Activated CD4-positive, CD25-positive, alpha-beta regulatory T cell (primary cell): Measurements from ENCODE around the gene TMEM245.

Experiments used
- DNase-seq, 4 experiments: peaks; one replicate each; lab custom pipeline; 2025; lab: John Stamatoyannopoulos, UW

The TMEM245 gene

DNA sequence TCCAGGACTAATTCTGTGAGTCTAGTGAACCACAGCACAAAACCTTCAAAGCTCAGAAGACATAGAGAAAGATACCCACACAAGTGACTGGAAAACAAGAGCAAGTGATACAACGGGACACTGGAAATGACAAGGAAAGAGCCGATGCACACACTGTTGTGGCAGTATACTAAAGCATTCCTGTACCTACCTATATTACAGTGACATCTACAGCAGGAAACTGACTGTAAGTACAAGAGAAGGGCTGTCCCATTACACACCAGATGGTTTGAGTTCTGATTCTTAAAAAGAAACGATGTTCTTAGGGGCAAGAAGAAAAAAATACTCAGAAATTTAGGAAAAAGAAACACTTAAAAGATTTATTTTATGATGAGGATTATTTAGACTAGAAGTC is 18.5 kb downstream of the TMEM245 start:
- no peak for DNase-seq

DNA sequence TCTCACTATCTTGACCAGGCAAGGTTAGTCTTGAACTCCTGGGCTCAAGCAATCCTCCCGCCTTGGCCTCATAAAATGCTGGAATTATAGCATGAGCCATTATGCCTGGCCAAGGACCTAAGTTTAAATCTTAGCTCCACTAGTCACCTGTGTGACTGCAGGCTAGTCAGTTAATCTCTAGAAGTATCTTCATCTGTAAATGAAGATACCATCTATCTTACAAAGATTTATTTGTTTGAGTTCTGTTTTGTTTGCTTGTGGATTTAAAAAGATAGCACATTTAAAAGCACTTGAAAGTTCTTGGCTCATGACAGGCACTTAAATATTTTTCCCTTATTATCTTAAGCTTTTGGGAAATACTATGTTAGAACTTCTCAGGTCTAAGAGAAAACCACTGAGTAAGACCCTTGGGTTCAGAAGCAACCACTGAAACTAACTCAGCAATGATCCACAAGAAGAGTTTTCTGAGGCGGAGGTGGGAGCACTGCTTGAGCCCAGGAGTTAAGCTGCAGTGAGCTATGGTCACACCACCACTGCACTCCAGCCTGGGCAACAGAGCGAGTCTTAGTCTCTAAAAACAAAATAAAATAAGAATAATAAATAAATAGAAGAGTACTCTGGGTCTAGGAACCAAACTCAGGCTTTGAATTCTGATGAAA is 19.1 kb downstream of the TMEM245 start:
- DNase-seq: no peak

DNA sequence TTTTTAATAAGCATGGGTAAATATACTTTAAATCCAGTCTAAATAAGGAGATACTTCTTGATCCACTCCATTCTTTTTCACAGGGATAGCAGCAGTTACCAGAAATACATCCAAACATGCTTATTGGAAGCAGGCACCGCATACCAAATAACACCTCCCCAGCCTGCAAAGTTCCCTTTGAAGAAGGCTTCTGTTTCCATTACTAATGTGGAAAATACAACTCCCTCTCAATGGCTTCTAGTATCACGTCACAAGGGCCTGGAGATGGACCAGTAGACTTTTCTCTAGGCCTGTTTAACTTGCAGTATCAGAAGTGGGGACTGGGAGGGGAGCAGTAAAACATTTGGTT is 20.8 kb downstream of the TMEM245 start:
- no peak for DNase-seq

DNA sequence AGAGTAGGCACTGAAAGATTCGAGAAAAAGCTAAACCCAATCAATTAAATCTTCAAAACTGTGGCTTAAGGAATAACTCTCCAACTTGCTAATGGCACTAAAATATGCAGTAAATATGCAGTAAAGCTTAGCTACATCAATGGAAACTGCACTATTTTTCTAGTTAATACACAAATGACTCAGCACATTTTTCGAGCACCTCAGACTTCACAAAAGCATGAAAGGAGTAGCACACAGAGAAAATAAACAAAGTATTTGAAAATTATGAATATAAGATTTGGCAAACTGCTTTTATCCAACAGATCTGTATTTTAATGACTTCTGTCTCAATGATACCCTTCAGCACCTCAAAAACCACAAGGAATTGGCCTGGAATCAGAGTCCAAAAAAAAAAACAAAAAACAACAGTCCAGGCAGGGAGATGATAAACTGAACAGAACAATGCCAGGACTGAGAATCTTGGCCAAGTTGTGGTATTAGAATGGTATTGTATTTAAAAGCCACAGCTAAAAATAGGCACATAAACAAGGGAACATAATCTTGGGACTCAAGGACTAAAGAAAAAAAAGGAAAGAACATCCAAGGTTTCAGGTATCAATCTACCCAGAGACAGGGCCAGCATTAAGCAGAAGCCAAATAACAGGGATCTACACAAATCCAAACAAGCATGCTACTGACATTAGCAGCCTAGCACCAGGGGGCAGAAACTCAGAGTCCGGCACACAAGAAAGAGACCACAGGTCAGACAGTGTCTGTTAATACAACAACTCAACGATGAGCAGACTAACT is 21.4 kb downstream of the TMEM245 start:
- no peak for DNase-seq

DNA sequence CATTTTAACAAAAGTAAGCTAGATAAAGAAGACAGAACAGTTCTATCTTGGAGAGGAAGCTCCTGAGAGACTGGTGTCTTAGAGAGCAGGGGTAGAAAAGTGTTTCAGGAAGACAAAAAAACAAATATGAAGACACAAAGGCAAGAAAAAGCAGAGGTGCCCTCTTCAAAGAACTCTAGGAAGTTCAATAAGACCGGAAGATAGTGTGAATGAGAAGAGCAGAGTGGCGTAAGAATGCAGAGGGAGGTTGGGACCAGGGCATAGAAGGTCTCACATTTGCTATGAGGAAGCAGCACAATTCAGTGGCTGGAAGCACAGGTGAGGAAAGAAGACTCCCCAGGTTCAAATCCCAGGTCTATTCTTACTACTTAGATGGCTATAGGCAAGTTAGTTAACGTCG is 22.6 kb downstream of the TMEM245 start:
- no peak for DNase-seq

DNA sequence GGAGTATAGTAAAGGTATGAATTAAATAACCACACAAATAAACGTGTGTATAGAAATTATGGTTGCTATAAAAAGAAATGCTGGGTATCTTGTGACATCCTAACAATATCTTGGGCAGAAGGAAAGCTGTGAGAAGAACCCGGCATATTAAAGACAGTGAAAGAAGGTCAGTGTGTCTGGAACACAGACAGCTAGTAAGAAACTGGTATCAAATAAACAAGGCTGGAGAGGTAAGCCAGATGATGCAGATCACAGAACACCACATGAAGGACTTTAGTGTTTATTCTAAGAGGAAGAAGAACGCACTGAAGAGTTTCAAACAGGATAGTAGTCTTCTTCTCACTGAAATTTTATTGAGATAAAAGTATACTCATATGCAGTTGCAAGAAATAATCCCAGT is 24.4 kb downstream of the TMEM245 start:
- no peak for DNase-seq

DNA sequence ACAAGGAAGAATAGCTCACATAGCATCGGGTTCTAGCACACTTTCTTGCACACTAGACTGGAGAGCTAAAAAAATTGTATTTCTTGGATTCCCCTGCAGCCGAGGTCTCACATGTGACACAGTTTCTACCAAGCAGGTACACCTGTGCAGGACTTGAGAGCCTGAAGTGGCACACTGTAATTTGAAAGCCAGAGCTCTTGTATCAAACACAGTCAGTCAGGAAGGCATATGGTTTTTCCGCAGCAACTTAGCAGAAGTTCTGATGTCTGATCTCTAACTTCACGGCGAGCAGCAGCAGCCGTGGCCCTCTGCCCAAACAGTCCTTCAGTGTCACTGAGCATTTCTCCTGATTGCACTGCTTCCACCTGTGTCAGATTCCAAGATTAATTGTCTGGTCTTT is 25.5 kb downstream of the TMEM245 start:
- DNase-seq: no peak

DNA sequence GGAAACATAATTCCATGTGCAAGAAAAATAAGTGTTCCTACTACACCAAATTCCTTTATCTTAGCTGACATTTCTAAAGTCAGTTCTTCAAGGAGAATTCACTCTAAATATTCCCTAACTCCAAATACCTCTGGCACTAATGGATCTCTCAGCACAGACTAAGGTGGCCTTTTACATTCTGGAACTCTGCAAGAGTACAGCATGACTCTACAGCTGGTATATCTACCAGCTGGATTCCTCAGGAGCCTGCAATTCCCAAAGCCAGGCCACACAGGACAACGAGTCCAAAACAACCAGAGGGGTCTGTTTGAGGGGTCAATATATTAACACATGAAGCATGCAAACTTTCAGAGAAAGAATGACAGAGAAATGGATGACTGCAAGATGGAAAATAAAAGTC is 27.2 kb downstream of the TMEM245 start:
- no peak for DNase-seq

DNA sequence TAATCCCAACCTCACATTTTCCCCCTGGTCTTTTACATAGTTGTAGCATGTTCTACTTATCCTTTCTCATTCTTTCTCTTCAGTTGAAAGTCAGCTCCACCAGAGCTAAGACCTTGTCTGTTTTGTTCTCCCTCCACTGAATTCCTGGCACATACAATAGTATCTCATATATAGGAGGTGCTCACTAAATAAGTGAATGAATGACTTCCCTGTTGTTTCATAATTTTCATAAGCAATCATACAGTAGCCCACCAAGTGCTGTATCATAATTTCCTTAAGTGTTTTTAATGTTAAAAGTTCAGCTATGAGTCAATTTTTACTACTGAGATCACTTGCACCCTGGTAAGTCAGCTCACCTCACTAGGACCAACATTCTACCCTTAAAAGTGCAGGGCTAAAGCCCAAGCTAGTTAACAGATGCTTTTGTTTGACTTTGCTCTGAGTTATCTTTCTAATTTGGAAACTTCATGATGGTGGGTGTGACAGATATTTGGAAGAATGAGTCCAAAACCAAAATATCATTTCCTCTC is 27.6 kb downstream of the TMEM245 start:
- DNase-seq: no peak

DNA sequence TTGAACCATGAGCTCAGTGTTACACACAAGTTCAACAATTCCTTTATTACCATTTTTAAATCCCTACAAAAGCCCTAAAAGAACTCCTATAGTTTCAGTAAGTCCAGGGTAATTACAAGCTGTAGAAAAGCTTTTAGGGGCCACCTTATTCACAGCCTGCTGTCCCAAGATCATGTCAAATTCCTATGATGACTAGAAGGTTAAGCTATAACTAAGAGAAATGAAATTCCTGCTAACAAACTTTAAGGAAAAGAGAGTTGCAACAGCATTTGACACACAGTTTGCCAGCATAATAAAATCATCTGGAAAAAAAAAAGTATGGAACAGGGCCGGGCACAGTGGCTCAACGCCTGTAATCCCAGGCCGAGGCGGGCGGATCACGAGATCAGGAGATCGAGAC is 31.5 kb downstream of the TMEM245 start:
- DNase-seq: no peak

DNA sequence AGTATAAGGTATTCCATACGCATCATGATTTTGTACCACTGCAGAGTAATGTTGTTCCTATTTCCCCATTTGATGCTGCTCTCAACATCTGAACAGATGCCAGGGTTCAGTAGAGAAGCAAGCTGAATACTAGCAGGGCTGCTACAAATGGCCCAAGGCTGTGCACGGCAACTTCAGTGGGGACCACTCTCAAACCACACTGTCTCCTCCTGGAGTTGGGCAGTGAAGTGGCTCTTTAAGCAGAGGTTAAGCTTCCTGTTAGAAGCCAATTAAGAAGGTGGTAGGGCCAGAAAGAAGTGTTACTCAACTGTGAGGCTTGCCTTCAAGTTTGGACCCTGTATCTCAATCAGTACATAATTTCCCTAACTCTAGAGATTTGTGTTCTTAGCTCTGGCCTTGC is 32.0 kb downstream of the TMEM245 start:
- no peak for DNase-seq

DNA sequence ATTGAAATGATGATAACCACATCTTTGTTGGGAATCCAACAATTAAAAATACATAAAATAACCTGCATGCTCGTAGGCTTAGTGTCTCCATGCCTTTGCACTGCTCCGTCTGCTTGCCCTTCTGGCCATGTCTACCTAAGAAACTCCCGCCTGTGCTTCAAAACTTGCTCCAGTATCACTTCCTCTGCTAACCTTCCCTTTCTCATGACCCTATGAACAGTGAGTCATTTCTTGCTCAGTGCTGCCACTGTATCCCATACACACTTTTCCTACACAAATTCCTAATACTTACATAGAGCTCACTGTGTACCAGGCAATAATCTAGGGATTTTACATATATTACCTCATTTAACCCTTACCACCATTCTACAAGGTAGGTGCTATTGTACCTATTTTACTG is 33.5 kb downstream of the TMEM245 start:
- no peak for DNase-seq

DNA sequence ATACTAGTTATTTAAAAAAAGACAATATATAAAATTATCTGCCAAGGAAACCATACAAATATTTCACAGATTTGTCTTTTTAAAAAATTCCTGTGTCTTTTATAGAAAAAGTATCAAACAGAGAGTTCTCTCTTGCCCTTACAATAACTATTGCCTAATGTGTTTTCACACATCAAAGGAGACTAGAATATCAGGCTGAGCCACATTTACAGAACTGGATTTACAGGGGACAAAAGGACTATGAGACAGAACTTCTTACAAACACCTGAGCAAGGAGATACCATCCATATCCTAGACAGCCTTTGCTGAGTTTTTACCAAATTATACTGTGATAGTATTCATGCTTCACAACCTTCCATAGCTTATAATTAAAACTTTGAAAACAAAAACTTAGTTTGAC is 34.2 kb downstream of the TMEM245 start:
- no peak for DNase-seq

DNA sequence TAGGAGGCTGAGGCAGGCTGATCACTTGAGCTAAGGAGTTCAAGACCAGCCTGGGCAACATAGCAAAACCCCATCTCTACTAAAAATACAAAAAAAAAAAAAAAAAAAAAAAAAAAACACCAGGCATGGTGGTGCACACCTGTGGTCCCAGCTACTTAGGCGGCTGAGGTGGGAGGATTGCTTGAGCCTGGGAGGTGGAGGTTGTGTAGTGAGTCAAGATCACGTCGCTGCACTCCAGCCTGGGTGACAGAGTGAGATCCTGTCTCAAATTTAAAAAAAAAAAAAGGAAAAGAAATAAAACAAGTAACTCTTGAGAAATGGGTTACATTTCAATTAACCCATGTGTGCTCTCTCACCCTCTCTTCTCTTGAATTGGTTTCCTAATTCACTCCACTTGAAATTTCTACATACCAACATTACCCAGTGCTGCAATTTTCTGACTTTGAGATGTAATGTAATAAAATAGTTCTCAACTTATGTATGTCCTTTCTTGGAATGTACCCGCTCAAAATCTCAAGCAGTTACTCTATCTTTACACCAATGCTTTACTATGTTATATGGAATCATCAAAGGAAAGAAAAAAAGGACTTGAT is 35.8 kb downstream of the TMEM245 start:
- DNase-seq: no peak

DNA sequence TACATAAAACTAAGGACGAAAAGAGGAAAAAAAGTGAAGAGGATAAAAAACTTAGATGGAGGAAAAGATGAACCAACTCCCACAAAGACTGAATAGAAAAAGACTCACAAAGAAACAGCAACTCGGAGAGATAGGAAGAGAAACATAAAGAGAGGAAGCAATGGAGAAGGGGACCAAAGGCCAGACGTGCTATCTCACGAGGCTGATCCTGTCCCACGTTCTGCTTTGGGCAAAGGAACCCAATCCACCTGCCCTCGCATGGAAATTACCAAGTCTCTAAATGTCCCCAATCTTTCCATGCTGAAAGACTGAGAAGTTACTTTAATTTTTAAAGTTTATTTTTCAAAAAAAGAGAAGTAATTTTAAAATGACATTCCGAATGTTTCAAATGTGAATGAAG is 36.6 kb downstream of the TMEM245 start:
- no peak for DNase-seq

DNA sequence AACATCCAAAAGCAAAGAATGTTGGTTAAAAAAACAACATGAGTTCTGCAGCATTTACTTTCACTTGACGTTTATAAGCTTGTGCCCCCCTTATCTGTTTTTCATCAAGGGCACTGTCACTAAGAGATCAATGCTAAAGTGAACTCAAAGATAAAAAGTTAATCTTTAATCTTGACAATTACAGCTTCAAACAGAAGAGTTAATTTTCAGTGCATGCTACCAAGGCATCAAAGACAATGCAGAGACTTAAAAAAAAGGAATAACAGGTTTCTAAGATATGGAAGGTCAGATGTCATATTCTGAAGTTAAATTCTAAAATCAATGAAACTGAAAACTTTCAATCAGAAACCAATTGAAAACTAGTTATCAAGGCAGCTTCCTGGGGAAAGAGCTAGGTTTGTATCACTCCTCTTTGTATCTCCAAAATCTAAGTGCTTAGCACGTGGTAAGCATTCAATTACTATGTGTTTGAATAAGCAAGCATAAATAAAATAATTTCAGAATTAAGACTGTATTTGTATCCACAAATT is 37.6 kb downstream of the TMEM245 start:
- no peak for DNase-seq

DNA sequence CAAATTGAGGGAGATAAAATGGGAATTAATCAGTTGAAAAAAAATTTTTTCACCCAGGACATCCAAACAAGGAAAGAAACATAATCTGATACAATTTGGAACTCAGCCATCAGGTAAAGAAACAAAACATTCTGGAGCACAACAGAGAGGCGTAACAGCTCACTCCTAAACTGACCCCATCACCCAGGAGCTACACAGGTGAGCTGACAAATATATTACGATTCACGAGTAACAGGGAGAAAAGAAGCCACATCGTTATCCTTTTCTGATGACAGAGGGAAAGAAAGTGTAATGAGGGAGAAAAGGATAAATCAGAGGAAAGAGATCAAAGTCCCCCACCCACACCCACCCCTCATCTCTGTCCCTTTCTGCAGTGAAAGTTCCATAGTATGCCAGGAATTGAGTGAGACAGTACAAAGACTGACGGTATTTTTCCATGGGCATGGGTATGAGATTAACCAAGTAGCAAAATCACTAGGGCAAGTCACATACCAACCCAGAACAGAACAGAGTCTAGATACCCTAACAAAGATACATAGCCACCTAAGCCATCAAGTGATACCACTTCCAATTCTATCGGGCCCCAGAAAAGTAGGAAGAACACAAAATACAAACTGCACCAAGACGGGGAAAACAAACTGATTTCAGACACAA is 45.4 kb downstream of the TMEM245 start:
- no peak for DNase-seq

DNA sequence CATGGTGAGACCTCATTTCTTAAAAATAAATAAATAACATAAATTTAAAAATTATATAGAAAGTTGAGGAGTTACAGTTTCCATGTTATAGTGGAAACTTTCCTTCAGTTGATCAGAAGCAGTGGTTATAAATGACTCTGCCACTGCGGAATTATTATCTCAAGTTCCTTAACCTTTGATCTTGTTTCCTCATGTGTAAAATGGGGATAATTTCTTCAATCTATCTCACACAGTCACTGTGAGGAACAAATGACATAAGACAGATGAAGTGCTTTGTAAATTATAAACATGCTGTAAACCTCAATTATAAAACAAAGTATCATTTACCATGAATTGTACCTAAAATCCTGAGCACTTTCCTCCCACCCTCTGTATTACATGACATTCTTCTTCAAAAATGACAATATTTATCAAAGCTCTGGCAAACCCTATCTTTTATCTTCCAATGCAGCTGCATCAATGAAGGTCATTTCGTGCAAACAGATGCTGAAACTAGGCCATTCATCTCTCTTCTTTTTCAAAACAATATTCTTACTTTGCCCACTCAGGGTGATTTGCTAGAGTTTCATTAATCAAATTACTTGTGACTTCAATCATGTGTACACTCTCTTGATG is 46.8 kb downstream of the TMEM245 start:
- no peak for DNase-seq

DNA sequence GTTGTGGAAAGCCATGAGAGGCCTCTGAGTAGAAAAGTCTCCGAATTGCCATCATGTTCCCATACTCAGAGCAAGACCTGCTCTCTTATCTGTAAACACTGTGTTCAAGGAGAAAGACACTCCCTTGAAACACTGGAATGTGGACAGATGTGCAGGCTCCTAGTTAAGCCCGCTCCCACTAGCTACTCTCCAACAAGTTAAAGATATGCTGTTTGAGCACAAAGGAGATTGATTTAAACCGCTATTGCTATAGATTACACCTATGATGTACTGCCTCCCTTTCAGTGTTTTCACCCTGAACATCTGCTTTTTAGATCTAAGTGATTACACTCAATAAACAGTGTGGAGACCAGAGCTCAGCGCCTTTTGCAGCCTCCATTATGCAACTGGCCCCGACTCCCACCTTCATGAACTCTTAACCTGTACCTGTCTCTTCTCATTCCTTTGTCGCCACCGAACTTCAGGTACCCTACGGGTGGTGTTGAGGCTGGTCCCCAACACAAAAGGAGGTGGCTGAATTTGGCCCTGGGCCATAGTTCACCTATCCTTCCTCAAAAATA is 47.5 kb downstream of the TMEM245 start:
- no peak for DNase-seq

DNA sequence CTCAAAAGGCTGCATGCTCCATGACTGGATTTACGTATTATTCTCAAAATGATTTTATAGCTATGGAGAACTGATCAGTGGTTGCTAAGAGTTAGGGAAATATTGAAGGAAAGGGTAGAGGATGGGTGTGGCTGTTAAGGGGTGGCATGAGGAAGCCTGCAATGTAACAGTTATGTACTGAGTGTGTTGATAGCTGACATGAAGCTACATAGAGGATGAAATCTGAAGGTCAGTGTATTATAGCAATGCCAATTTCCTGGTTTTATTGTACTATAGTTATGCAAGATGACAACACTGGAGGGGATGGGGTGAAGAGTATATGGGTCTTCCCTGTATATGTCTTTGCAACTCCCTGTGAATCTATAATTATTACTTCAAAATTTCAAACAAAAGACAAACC is 51.0 kb downstream of the TMEM245 start:
- no peak for DNase-seq

DNA sequence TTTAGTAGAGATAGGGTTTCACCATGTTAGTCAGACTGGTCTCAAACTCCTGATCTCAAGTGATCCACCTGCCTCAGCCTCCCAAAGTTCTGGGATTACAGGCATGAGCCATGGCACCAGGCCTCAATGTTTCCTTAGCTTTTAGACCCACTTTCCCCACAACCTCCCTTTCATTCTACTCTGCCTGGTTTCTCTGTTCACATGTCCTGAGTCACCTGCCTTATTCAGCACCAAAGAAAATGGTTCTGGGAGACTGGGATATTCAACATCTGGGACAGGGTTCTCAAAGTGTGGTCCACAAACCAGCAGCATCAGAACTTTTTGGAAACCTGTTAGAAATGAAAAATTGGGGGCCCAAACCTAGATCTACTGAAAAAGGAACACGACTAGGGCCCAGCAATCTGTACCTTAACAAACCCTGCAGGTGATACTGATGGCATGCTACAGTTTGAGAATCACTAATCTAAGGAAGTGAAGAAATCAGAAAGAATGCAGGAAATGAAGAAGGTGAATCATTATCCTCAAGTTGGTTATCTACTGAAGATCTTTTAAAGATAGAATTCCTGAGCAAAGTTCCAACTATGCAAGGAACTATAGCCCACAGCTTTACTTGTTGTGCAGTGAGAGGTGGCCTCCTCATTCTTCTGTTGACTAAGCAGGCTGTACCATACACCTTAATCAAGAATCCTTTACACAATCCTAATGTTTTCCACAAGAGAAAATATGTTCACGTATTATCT is 54.6 kb downstream of the TMEM245 start:
- DNase-seq: no peak
